ENCODE measurements around the gene IGDCC3. TPM values are rescaled to one million over a fixed set of nuclear protein-coding genes. Genes with fewer than 3 reads are reported as not detected.

The IGDCC3 gene
- total and polyA plus RNA-seq, 2 of the 8 experiments (the other 6 are each of a cell fraction or from before 2014, with no cell fraction given): 26.8 to 45.7 TPM

- Histone ChIP-seq H4K5ac (ENCODE audit: insufficient read length, low read depth, low read length) (no peak overlapping the region), H3K4me3 (ENCODE audit: extremely low read depth in 1 of 4, insufficient read depth in 2 of 4, low read depth in 3 of 4, low read length in 4 of 4) (no peak overlapping the region), H3K23ac (ENCODE audit: insufficient read length) (no peak overlapping the region), H2AFZ (ENCODE audit: low read length) (no peak overlapping the region), H3K9ac (replicated peaks in 1 of 4; ENCODE audit: extremely low read depth in 1 of 4, low read depth in 3 of 4, low read length in 3 of 4) (no peak overlapping the region), H3K79me2 (ENCODE audit: control insufficient read depth in 1 of 2, insufficient read depth in 2 of 2, low read length in 2 of 2) (no peaks in the 10 kb centered on the region), H3K9me3 (ENCODE audit: insufficient read depth in 2 of 2, low read depth in 1 of 2, low read length in 1 of 2) (no peaks in the 10 kb centered on the region), H3K36me3 (ENCODE audit: control insufficient read depth in 2 of 4, insufficient read depth in 4 of 4, low read length in 3 of 4) (peaks cover 3 to 8% (median 6%) of the 10 kb centered on the region in 4 experiments; a peak in 5 of 8 replicates), H3K4me2 (ENCODE audit: insufficient read depth in 1 of 2, low read depth in 2 of 2, low read length in 2 of 2) (no peak overlapping the region), H3K27ac (ENCODE audit: low read depth, low read length) (no peak overlapping the region), H3K23me2 (ENCODE audit: low read depth, low read length) (no peaks in the 10 kb centered on the region), H2BK12ac (ENCODE audit: low read depth, low read length) (no peak overlapping the region), H3K27me3 (replicated peaks in 1 of 4; ENCODE audit: control insufficient read depth in 3 of 4, extremely low read depth in 1 of 4, insufficient read depth in 3 of 4, low read length in 3 of 4) (no peaks in the 10 kb centered on the region), H3K18ac (ENCODE audit: extremely low read depth, low read length) (no peak overlapping the region), H3K4ac (replicated peaks; ENCODE audit: insufficient read length, low read depth, low read length) (no peak overlapping the region), H3K4me1 (replicated peaks in 1 of 4; ENCODE audit: control insufficient read depth in 3 of 4, insufficient read depth in 4 of 4, low read length in 3 of 4) (peaks cover 3 to 24% (median 15%) of the 10 kb centered on the region in 4 experiments), H3K79me1 (ENCODE audit: low read depth, low read length) (peaks cover under 1% of the 10 kb centered on the region; the same call in 1 of the 2 replicates), H2BK15ac (ENCODE audit: low read length) (no peak overlapping the region), H2BK5ac (ENCODE audit: low read depth, low read length) (peak overlapping the region; percentile 49; the same call in 1 of the 2 replicates), H3K56ac (replicated peaks; ENCODE audit: insufficient read length, low read depth, low read length) (no peak overlapping the region), H2BK20ac (ENCODE audit: low read length) (no peak overlapping the region), H4K91ac (replicated peaks; ENCODE audit: insufficient read length, low read length) (no peak overlapping the region), H4K20me1 (replicated peaks in 1 of 2; ENCODE audit: control insufficient read depth in 1 of 2, insufficient read depth in 2 of 2, low read length in 2 of 2) (peaks cover 0 to 5% of the 10 kb centered on the region in 2 experiments), H2BK120ac (replicated peaks; ENCODE audit: low read depth, low read length) (no peak overlapping the region), H3K14ac (ENCODE audit: insufficient read length) (no peak overlapping the region), H2AK5ac (ENCODE audit: low read depth, low read length) (no peak overlapping the region), H4K8ac (ENCODE audit: extremely low read depth, insufficient read depth, low read length) (no peak overlapping the region)
- WGBS, 2 experiments (ENCODE audit: extremely low coverage in 1 of 2, insufficient coverage in 1 of 2, insufficient read length in 1 of 2, insufficient replicate concordance in 2 of 2, low coverage in 1 of 2, low lambda C conversion rate in 2 of 2, missing lambda C conversion rate in 1 of 2): 93% methylated on average over 17 of the region's 18 CpGs; no CpG with 5 or more reads in 1 of the 2 experiments
- TF ChIP-seq KDM1A (IDR thresholded peaks at IDR 0.05; ENCODE audit: borderline replicate concordance, low read length): peak; percentile 78
- TF ChIP-seq USF2 (IDR thresholded peaks at IDR 0.05; ENCODE audit: low read length): no peak
- FAIRE-seq (no peak), DNase-seq (ENCODE audit: low read depth in 1 of 2, low spot score in 2 of 2) (no peak)
- ChIA-PET CTCF (ENCODE audit: partially characterized antibody) (interaction anchor here (0.8 to 4.8 kb wide), 8 partner anchors 7 to 70 kb away, joined by 3 to 42 read pairs (median 7); no protein-coding TSS in a partner anchor), POLR2A (ENCODE audit: partially characterized antibody) (interaction anchor here (1.0 to 4.3 kb wide), 5 partner anchors 8 to 145 kb away, joined by 3 to 20 read pairs (median 3); partner anchors contain the start of genes CLPX and RNU5B-1)
Observed at GRCh38 chr15:65329984-65330735, 47.6 kb downstream of the IGDCC3 start.

Measured in H1 (cell line).